ENCODE data around the gene TMEM161A. TPM values are rescaled to one million over a fixed set of nuclear protein-coding genes. Genes with fewer than 3 reads are reported as not detected.

The TMEM161A gene
- total and polyA plus RNA-seq, 2 experiments from 2014 or later: 38.9 to 59.5 TPM

GRCh38 chr19:19098084-19098702 lies 40.1 kb downstream of the TMEM161A start:
- H3K36me3 Mint-ChIP-seq (ENCODE audit: low read depth): peaks cover 2% of the 10 kb centered on the region; the same call in 1 of the 3 replicates
- 0 out of 2 replicates have a peak, but pooled peaks cover 6% of the 10 kb centered on the region for H3F3A ChIP-seq (replicated peaks; ENCODE audit: low read depth)
- H3K27ac ChIP-seq (ENCODE audit: low read depth): no peak overlapping the region
- no peak for TF ChIP-seq JUNB (IDR thresholded peaks at IDR 0.05; ENCODE audit: unreplicated experiment)
- no peak for TF ChIP-seq EZH2 (IDR thresholded peaks at IDR 0.05; ENCODE audit: low read depth, unreplicated experiment)
- TF ChIP-seq EZH2phosphoT487 (IDR thresholded peaks at IDR 0.05; ENCODE audit: unreplicated experiment): no peak
- TF ChIP-seq CTCF (conservative IDR thresholded peaks at IDR 0.05; ENCODE audit: low read depth in 2 of 2): no peak
- no peak for TF ChIP-seq ZNF462 (CRISPR knock-in tag; IDR thresholded peaks at IDR 0.05)
- TF ChIP-seq ZNF331 (CRISPR knock-in tag; IDR thresholded peaks at IDR 0.05; ENCODE audit: low read depth): no peak
- no peak for TF ChIP-seq POLR2AphosphoS5 (IDR thresholded peaks at IDR 0.05; ENCODE audit: low read depth)
- no peak for TF ChIP-seq NANOG (IDR thresholded peaks at IDR 0.05; ENCODE audit: borderline replicate concordance)
- no peak for TF ChIP-seq ETS1 (IDR thresholded peaks at IDR 0.05)
- TF ChIP-seq REST (IDR thresholded peaks at IDR 0.05; ENCODE audit: unreplicated experiment): no peak
- TF ChIP-seq ZNF114 (CRISPR knock-in tag; IDR thresholded peaks at IDR 0.05): no peak
- TF ChIP-seq CREB1 (CRISPR knock-in tag; IDR thresholded peaks at IDR 0.05; ENCODE audit: low read depth): no peak
- TF ChIP-seq STAT1 (IDR thresholded peaks at IDR 0.05; ENCODE audit: unreplicated experiment): no peak
- H3K36me3 ChIP-seq (ENCODE audit: insufficient read depth): no peaks in the 10 kb centered on the region
- H3K27ac Mint-ChIP-seq: no peak overlapping the region
- H3K4me1 Mint-ChIP-seq: no peaks in the 10 kb centered on the region
- no peaks in the 10 kb centered on the region for H3K4me1 ChIP-seq (ENCODE audit: insufficient read depth)
- H4K20me1 ChIP-seq (replicated peaks; ENCODE audit: insufficient read depth): no peaks in the 10 kb centered on the region; the same call in 1 of the 2 replicates
- no peaks in the 10 kb centered on the region for H3K79me2 ChIP-seq (replicated peaks; ENCODE audit: insufficient read depth)
- H3K4me3 ChIP-seq: no peak overlapping the region
- no peak for DNase-seq (ENCODE audit: low spot score)
- H3K9me3 Mint-ChIP-seq: no peaks in the 10 kb centered on the region
- H3K9me2 ChIP-seq (ENCODE audit: insufficient read depth): no peaks in the 10 kb centered on the region
- no peaks in the 10 kb centered on the region for H3K27me3 ChIP-seq (ENCODE audit: insufficient read depth)
- no peak overlapping the region for H3K4me3 Mint-ChIP-seq
- H3K27me3 Mint-ChIP-seq (ENCODE audit: insufficient read depth, low read depth, poor library complexity): peaks cover 10% of the 10 kb centered on the region
- H3K4me2 ChIP-seq: no peak overlapping the region
- H2AFZ ChIP-seq: no peak overlapping the region
- no peak for ATAC-seq

All from GM23338 (cell line).